GM18526 (cell line): ENCODE results near the gene EPB41L4B.

Source experiments
- POLR2A ChIP-seq: IDR thresholded peaks from 3 replicates; pipeline ENCODE4 v1.6.1; 2011; ENCODE audit not compliant: insufficient read length; ENCODE audit errors: extremely low read depth

Gene EPB41L4B

DNA sequence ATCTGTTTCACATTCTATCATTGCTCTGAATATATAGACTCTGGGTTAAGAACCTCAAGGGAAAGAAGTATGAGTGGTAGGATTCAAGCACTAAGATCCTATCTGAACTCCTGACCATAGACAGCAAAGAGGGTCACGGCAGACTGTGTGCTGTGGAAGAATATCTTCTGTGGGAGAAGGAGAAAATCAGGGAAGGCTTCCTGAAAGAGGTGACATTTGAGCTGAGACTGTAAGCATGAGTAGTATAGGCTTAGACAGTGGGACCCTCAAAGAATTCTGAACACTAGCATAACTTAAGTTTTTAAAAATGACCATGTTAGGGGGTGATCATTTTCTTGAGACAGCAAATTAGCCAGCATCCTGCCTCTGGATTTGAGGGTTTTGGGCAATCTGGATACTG, 157.7 kb downstream of the EPB41L4B start:
- no peak for TF ChIP-seq POLR2A

DNA sequence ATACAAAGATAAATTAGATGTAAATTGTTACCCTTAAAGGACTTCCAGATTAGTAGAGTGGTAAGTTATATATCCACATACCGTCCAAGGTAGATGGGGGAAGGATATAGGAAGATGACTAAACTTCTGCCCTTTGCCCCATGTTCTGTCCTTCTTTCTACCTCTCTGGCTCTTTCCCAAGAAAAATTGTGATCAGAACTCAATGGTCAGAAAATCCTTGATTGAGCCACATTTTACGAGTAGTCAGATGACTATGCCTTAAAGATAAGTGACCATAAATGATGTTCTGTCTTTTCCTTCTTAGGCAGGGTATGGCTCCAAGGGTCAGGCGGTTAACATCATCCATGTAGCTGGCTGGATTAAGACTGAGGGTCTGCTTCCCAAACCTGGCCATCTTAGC, 158.2 kb downstream of the EPB41L4B start:
- no peak for TF ChIP-seq POLR2A

DNA sequence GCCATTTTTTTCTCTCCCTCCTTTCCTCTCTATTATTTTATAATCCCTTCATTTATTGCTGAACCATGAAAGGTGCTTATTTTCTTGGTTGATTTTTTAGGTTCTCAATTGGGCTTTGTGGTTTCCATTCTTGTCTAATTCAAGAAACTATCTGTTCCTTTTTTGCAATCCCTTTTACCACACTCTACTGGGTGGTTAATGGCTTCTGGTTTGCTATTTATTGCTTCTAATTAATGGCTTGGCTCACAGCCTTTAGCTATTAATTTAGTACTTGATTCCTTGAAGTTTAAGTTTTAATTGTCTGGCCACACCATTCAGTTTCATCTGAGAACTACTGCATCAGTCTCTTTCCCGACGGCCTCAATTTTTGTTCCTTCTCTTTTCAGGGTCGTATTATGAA, 159.4 kb downstream of the EPB41L4B start:
- no peak for TF ChIP-seq POLR2A

DNA sequence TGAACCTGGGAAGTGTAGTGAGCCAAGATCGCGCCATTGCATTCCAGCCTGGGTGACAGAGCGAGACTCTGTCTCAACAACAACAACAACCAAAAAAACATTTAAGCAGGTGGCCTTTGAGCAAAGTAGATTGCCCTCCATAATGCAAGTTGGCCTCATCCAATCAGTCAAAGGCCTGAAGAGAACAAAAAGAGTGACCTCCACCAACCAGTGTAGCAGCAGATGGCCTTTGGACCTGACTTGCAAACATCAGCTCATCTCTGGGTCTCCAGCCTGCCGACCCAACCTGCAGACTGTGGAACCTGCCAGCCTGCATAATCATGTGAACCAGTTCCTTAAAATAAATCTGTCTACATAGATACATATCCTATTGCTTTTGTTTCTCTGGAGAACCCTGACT, 161.3 kb downstream of the EPB41L4B start:
- no peak for TF ChIP-seq POLR2A

DNA sequence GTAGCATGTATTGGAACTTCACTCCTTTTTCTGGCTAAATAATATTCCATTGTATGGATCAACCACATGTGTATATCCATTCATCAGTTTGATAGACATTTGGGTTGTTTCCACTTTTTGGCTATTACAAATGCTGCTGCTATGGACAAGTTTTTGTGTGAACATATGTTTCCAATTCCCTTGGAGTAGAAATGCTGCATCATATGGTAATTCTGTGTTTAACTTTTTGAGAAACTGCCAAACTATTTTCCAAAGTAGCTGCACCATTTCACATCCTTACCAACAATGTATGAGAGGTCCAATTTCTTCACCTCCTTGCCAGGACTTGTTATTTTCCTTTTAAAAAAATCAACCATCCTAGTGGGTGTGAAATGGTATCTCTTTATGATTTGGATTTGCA, 162.2 kb downstream of the EPB41L4B start:
- TF ChIP-seq POLR2A = no peak

DNA sequence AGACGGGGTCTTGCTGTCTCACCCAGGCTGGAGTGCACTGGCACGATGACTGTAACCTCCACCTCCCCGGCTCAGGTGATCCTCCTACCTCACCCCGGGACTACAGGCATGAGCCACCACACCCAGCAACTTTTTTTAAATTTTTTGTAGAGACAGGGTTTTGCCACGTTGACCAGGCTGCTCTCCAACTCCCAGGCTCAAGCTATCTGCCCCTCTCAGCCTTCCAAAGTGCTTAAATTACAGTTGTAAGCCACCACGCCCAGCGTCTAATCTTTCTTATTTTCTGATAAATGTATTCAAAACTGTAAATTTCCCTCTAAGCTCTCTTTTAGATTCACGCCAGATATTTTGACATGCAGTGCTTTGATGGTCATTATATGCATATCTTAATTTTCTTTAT, 164.2 kb downstream of the EPB41L4B start:
- no peak for TF ChIP-seq POLR2A

DNA sequence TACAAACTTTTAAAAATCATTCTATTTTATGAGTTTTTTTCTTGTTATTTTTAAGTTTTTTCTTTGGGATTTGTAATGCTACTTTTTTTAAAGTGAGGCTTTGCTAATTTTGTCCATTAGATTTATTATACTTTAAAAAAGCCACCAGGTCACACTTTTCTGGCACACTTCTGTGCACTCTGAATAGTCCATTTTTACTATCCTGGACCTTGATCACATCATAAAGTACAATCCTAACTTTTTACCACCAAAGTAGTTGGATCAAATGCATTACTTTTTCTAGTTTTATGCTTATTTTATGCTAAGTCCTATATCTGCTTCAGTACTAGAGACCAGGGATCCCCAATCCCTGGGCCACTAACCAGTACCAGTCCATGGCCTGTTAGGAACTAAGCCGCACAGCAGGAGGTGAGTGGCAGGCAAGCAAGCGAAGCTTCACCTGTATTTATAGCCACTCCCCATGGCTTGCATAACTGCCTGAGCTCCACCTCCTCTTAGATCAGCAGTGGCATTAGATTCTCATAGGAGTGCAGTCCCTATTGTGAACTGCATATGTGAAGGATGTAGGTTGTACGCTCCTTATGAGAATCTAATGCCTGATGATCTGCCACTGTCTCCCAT, 169.8 kb downstream of the EPB41L4B start:
- no peak for TF ChIP-seq POLR2A

DNA sequence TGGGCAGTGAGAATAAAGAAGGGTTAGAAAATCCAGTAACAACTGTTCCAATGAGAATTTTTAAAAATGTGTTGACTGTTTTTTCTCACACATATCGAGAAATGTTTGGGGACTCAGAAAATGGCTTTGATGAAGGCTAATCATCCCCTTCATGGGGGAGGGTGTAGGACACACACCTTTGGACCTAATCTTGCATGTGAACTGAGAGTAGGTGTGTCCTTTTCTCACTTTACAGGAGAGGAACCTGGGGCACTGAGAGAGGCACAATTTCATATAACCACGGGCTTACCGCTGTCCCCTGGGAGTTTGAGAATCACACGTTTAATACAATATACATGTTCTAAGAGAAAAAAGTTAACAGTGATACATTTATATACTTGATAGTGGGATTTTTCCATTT, 171.1 kb downstream of the EPB41L4B start:
- no peak for TF ChIP-seq POLR2A

DNA sequence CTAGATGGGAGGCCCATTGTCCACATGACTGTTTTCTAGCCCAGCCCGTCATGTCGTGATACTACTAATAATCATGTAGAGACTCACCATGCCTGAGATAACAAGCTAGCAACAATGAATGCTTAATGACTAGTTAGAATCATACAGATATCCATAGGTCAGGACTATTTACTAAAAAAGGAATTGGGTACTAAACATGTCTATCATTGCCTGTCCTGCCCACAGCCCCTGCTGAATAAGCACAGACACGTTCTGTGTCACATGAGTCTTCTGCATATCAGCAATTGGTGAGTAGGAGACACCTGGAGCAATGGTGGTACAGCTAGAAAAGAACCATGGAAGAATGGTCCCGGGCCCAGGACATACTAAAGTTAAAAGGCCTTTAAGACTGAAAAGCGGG, 171.8 kb downstream of the EPB41L4B start:
- no peak for TF ChIP-seq POLR2A

DNA sequence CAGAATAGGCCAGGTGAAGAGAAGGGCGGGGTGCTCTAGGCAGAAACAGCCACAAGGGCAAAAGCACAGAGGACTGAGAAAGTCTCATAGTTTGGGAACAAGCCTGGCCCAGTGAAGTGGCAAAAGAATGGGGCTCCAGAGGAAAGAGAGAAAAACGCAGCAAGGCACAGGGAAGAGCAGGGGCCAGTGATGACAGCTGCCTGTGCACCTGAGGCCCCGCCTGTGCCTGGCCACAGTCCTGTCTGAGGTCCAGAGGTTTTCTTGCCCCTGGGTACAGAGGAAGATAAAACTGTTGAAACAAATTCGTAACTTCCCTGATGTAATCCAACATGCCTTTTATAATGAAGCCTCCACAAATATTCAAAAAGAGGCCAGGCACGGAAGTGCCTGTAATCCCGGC, 175.8 kb downstream of the EPB41L4B start:
- no peak for TF ChIP-seq POLR2A

DNA sequence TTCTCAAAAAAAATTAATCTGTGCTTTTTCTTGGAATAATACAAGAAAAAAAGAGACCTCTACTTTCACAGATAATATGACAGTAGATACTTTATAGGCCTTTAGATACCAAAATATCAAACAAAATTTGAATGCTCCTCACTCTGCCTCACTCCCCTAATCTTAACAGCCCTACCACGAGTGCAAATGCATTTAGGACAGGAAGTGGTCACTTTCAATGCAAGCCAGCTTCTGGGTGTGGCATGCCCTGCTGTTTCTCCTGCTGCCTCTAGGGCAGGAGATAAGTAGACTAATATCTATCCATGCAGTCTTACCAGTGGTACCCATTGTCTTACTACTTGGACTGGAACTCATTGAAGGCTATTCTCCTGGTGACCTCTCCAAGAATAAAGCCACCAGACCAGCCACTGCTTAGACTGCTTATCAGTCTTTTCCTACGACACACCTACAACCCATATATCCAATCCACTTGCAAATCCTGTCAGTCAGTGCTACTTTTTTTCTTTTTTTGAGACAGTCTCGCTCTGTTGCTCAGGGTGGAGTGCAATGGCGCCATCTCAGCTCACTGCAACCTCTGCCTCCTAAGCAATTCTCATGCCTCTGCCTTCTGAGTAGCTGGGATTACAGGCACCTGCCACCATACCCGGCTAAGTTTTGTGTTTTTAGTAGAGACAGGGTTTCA, 176.8 kb downstream of the EPB41L4B start:
- TF ChIP-seq POLR2A = no peak

DNA sequence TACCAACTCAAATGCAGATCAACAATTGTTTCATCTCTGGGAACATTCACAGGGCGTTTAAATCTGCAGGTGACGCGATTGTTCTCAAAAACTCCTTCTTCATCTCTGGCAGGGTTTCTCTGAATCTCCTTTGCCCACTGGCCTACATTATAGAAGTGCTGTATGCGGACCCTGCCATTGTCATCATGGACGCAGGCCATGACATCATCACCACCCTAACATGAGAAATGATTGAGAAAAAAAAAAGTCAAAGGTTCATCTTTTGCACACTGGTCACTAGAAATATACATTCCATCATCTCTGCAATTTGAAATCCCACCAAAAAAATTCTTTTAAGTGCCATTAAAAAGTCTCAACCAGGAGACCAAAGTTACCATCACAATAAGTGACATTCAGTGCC, 179.5 kb downstream of the EPB41L4B start:
- TF ChIP-seq POLR2A = no peak

DNA sequence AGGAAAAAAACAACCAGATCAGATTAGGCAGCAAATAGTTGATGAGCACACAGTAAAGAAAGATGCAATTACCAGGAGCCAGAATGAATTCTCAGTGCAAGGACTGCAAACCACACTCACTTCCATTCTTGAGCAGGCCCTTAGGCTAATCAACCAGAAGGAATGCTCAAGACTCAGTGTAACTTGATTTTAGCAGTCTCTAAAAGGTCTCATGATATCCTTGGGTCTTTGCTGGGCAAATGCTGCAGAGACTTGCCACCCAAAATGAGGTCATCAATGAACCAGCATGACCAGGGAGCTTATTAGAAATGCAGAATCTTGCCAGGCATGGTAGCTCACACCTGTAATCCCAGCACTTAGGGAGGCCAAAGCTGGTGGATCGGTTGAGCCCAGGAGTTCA, 181.0 kb downstream of the EPB41L4B start:
- TF ChIP-seq POLR2A = no peak

DNA sequence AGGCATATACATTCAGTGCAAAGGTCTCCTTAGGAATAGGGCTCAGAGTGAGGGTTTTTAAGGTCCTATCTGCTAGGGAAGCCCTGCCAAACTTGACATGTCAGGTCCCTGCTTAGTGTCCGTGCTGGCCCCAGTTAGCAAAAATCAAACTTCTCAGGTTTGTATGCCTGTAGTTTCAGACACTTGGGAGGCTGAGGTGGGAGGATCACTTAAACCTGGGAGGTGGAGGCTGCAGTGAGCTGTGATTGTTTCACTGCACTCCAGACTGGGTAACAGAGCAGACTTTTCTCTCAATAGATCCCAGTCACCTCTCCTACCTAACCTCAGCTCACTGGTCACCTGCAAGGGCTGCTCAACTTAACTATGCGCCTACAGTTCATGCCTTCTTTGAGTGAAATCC, 182.4 kb downstream of the EPB41L4B start:
- TF ChIP-seq POLR2A = no peak

DNA sequence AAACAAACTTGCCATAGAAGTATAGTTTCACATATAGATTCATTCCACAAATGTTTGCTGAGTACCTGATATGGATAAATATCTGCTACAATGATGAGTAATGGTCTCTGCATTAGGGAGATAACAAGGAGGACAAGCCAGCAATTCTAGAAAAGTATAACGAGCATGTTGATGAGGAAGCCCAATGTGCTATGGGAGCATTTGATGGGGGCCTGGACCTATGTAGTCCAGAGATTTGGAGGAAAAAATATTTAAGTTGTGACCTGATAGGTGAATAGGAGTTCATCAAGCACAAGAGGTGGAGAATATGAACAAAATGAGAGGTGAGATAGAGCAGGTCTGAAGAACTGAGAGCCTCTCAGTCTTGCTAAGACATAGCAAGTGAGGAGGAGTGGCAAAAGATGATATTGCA, 186.7 kb downstream of the EPB41L4B start:
- TF ChIP-seq POLR2A = no peak

DNA sequence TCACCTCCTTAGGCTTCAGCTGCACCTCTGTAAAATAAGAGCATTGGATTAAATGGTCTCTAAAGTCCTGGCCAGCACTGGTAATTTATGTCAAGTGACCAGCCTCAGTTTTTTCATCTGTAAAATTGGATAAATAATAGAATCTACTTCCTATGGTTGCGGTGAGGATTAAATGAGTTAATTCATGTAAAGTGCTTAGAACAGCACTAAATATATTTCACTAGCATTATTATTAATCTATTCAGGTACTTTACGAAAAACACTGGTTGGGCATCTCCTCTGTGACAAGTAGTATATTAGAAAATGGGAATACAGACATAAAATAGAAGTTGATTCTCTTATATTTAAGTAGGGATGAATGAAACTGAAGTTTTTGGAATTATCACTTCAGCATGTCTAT, 187.3 kb downstream of the EPB41L4B start:
- no peak for TF ChIP-seq POLR2A

DNA sequence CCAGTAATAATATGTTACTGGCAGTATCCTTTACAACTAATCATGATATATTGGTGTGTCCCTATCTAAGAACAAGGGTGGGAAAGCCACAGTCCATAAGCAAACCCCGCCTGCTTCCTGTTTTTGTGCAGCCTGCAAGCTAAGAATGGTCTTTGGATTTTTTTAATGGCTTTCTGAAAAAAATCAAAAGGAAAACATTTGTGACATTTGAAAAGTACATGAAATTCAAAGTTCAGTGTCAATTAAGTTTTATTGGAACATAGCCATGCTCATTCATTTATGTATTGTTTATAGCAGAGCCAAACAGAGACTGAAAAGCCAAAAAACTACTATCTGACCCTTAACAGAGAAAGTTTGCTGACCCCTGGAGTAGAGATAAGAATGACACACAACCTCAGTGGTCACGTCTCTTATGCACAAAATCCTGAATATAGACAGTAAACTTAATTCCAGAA, 188.3 kb downstream of the EPB41L4B start:
- TF ChIP-seq POLR2A = no peak
